Measurements from ENCODE around the gene TAF6.

Gene TAF6

DNA sequence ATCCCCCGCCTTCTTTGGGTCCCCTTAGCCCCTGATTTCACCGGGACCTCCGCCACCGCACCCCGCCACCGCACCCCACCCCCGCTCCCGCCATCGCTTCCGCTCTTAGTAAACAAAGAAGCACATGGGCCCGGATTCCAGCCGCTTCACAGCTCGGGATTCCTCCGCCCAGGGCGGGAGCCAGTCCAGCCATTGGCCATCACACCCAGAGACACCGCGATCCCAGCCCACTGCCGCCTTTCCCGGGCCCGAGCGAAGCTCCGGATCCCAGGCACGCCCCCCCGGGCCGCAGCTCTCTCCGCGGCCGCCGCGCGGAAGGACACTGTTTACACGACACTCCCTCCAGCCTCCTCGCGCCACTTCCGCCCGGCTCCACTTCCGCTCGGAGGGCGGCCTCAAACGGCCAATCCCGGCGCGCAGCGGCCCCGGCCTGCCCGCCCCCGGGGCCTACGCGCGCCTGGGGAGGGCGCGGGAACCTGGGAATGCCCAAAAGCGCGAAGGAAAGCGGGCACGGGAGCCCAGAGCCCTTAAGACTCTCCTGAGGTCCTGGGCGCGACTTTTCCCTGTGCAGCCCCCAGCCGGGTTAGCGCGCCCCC lies 18.6 kb downstream of the TAF6 start:
- peak; percentile 97 for DNase-seq (ENCODE audit: low read depth)
- H3K4me3 ChIP-seq (ENCODE audit: low read depth, low read length), result peak overlapping the region; percentile 64
- TF ChIP-seq, protein P1, sequence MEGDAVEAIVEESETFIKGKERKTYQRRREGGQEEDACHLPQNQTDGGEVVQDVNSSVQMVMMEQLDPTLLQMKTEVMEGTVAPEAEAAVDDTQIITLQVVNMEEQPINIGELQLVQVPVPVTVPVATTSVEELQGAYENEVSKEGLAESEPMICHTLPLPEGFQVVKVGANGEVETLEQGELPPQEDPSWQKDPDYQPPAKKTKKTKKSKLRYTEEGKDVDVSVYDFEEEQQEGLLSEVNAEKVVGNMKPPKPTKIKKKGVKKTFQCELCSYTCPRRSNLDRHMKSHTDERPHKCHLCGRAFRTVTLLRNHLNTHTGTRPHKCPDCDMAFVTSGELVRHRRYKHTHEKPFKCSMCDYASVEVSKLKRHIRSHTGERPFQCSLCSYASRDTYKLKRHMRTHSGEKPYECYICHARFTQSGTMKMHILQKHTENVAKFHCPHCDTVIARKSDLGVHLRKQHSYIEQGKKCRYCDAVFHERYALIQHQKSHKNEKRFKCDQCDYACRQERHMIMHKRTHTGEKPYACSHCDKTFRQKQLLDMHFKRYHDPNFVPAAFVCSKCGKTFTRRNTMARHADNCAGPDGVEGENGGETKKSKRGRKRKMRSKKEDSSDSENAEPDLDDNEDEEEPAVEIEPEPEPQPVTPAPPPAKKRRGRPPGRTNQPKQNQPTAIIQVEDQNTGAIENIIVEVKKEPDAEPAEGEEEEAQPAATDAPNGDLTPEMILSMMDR (IDR thresholded peaks at IDR 0.05; ENCODE audit: control insufficient read depth, extremely low read depth, insufficient read depth), result no peak

DNA sequence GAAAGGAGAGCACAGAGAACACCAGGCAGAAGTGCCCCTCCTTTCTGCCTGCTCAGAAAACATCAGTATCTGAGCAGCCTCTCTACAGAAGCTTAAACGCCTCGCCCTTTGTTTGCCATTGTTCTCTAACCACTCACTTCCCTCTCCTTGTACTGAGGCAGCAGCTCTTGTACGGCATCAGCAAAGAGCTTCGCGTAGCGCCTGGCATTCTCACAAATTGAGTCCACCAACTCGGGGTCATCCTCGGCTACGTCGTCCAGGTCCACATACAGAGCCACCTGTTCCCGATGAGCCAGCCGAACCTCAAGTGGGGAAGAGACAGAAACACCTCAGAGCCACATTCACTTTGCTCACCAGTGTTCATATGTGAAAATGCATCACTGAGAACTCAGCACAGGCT lies 19.7 kb downstream of the TAF6 start:
- no peak for DNase-seq (ENCODE audit: low read depth)
- TF ChIP-seq, protein P1 (IDR thresholded peaks at IDR 0.05; ENCODE audit: control insufficient read depth, extremely low read depth, insufficient read depth), result no peak
- H3K4me3 ChIP-seq (ENCODE audit: low read depth, low read length), result peak overlapping the region; percentile 64

DNA sequence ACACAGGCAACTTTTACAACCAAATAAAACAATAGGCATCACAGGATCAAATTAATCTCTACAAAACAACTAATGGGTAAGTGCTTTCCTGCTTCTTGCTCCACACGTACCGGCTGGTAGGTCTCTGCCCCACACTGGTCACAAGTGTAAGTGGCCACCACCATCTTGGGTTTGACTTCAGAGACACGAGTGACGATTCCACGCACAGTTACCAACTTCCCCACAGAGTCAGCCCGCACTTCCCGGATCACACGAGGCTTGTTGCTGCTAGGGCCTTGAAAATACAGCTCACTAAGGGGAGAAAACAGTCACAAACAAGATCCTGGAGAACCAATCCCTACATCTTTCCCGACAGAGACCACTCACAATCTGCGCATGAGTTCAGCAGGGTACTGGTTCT lies 20.2 kb downstream of the TAF6 start:
- TF ChIP-seq, protein P1 (IDR thresholded peaks at IDR 0.05; ENCODE audit: control insufficient read depth, extremely low read depth, insufficient read depth), result no peak
- H3K4me3 ChIP-seq (ENCODE audit: low read depth, low read length), result peak overlapping the region; percentile 64; the same call in 1 of the 2 replicates
- DNase-seq (ENCODE audit: low read depth), result no peak

DNA sequence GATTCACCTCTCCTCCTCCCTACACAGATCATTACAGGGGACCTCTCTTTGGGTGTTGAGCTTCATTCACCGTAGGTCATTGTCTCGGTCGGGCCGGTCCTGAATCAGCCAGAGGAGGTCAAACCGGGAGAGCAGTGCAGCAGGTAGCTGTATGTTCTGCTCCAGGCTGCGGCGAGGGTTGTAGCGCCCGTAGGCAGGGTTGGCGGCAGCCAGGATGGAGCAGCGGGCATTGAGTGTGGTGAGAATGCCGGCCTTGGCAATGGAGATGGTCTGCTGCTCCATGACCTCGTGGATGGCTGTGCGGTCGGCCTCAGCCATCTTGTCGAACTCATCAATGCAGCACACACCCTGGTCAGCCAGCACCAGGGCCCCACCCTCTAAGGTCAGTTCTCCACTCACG lies 23.5 kb downstream of the TAF6 start:
- TF ChIP-seq, protein P1 (IDR thresholded peaks at IDR 0.05; ENCODE audit: control insufficient read depth, extremely low read depth, insufficient read depth), result no peak
- H3K4me3 ChIP-seq (ENCODE audit: low read depth, low read length), result no peak overlapping the region
- DNase-seq (ENCODE audit: low read depth), result no peak

DNA sequence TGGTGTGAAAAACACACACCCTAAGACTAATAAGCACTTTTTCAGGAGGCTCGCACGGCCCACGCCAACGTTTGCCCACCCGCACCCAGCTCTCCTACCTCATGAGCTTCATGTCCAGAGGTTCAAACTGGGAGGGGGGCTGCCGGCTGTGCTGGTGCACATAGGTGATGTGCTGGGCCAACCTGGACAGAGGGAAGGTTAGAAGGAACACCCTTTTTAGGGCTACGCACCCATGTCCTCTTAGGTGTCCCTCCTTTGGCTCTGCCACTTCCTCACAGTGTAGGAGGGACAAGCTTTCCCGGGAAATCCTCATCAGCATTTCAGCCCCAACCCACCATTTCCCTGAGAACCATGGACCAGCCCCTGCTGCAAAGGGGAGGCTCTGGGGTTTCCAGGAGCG lies 23.9 kb downstream of the TAF6 start:
- DNase-seq (ENCODE audit: low read depth), result no peak
- TF ChIP-seq, protein P1 (IDR thresholded peaks at IDR 0.05; ENCODE audit: control insufficient read depth, extremely low read depth, insufficient read depth), result no peak

DNA sequence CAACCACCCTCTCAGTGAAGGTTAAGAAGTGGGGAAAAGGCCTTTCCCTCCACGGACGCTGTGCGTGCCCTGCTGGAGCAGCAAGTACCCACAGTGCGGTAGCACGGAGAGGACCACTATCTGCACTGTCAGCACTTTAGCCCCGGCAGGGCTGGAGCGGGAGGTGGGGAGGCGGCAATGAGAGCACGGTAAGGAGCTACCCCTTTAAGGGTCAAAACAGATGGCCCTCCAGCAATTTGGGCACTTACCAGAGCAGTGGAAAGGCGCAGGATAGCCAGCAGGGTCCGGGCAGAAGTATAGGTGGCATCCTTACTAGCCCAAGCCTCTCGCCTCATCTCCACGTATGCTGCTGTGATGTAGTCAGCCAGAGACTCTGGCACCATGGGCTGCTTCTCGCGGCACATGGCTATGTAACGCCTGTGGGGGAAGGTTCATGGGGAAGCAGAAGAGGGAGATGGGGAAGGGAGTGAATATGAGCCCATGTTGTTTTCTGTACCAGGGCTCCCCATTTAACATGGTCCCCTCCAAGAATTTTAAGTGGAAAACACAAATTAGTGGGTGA lies 25.2 kb downstream of the TAF6 start:
- TF ChIP-seq, protein P1 (IDR thresholded peaks at IDR 0.05; ENCODE audit: control insufficient read depth, extremely low read depth, insufficient read depth), result no peak
- no peak for DNase-seq (ENCODE audit: low read depth)
- no peak overlapping the region for H3K4me3 ChIP-seq (ENCODE audit: low read depth, low read length)

More for the DNA sequence above, 23.9 kb downstream of the TAF6 start:
- no peak overlapping the region for H3K4me3 ChIP-seq (ENCODE audit: low read depth, low read length)

DNA sequence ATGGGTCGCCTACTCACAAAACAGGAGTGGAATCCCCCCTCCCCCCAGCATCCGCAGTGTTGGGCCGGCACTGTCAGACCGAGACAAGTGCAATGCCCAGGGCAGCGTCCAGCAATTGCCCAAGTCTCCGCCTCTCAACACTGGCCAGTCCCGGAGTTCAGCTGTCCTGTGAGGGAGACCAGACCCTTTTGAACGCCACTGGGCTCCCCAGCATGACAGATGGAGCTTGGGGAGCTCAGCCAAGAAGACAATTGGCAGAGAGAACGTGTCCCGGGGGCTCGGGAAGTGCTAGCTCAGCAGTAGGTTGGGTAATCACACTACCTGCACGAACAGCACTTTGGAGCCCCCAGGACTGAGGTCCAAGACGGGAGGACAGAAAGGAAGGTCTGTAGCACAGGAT lies 25.7 kb downstream of the TAF6 start:
- no peak overlapping the region for H3K4me3 ChIP-seq (ENCODE audit: low read depth, low read length)
- DNase-seq (ENCODE audit: low read depth), result no peak
- TF ChIP-seq, protein P1 (IDR thresholded peaks at IDR 0.05; ENCODE audit: control insufficient read depth, extremely low read depth, insufficient read depth), result no peak

Data from LNCaP clone FGC (cell line).